Measurements from ENCODE around the gene BRD7. TPM values are rescaled to one million over a fixed set of nuclear protein-coding genes. Genes with fewer than 3 reads are reported as not detected.

Gene BRD7
- total RNA-seq, 1 experiment from 2014 or later = 76.6 TPM

DNA sequence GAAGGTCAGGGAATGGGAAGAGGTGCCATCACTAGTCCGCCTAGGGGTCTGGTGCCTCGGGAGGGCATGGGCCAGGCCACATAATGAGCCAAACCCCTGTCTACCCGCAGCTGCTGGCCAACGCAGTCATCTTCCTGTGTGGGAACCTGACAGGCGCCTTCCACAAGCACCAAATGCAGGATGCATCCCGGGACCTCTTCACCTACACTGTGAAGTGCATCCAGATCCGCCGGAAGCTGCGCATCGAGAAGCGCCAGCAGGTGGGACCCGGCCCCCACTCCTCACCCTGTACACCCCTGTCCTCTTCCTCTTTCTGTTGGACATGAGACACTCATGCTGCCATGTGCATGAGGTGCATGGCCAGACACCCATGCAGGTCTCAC lies 76.2 kb downstream of the BRD7 start:
- no peak for TF ChIP-seq EZH2 (IDR thresholded peaks at IDR 0.05; ENCODE audit: low read depth)
- TF ChIP-seq, protein P1, sequence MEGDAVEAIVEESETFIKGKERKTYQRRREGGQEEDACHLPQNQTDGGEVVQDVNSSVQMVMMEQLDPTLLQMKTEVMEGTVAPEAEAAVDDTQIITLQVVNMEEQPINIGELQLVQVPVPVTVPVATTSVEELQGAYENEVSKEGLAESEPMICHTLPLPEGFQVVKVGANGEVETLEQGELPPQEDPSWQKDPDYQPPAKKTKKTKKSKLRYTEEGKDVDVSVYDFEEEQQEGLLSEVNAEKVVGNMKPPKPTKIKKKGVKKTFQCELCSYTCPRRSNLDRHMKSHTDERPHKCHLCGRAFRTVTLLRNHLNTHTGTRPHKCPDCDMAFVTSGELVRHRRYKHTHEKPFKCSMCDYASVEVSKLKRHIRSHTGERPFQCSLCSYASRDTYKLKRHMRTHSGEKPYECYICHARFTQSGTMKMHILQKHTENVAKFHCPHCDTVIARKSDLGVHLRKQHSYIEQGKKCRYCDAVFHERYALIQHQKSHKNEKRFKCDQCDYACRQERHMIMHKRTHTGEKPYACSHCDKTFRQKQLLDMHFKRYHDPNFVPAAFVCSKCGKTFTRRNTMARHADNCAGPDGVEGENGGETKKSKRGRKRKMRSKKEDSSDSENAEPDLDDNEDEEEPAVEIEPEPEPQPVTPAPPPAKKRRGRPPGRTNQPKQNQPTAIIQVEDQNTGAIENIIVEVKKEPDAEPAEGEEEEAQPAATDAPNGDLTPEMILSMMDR (conservative IDR thresholded peaks at IDR 0.05) = no peak
- Histone ChIP-seq H3F3A (ENCODE audit: insufficient read depth, low read depth) (no peaks in the 10 kb centered on the region), H3K4me3 (no peak overlapping the region), H3K4me1 (replicated peaks; ENCODE audit: insufficient read depth) (no peaks in the 10 kb centered on the region), H2AFZ (no peak overlapping the region), H3K36me3 (ENCODE audit: low read depth) (no peaks in the 10 kb centered on the region), H3K27ac (no peak overlapping the region), H3K27me3 (ENCODE audit: insufficient read depth, low read depth) (no peaks in the 10 kb centered on the region), H3K4me2 (no peak overlapping the region), H3K79me2 (ENCODE audit: low read depth) (no peaks in the 10 kb centered on the region), H3K9me2 (ENCODE audit: insufficient read depth) (no peaks in the 10 kb centered on the region), H4K20me1 (ENCODE audit: insufficient read depth) (0 out of 2 replicates have a peak, but pooled peaks cover 8% of the 10 kb centered on the region), H3K9me3 (ENCODE audit: insufficient read depth, low read depth) (no peaks in the 10 kb centered on the region)
- no peak for DNase-seq
- BruUV-seq (replicated peaks) = no TSS peak
- POLR2A ChIA-PET (ENCODE audit: unreplicated experiment) = no interaction called here
- CTCF ChIA-PET = no interaction called here
- intact Hi-C loops (cut with micrococcal nuclease; ENCODE audit: unreplicated experiment) = no loop called here

DNA sequence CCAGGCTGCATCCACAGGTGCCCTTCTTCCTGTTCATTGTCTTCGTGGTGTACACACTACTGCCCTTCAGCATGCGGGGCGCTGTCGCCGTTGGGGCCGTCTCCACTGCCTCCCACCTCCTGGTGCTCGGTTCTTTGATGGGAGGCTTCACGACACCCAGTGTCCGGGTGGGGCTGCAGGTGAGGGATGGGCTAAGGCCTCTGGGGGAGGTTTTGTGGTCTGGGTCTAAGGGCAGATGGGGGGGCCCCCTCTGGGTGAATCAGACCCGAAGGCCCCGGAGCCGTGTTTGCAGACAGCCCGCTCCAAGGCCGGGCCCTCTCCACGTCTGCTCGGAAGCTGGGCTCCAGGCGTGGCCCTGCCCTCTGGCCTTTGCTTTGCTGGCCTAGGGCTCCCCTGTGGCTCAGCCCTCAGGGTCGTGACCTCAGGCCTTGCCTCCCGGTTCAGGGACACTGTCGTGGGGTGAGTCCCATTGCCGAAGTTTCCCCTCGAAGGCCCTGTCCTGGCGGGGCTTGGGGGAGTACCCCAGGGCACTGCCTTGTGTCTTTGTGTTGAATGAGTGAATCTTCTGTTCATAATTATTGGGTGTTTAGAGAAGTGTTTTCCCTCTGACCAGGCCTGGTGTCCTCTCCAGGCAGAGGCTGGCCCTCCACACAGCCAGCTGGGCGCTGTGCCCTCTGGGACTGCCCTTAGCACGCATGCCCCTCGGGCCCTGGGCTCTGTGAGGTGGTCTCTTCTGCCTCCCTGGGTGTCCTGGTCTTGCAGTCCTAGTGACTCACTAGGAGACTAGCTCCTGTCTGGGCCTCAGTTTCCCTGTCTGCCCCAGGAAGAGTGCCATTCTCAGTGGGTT lies 76.8 kb downstream of the BRD7 start:
- H3K9me2 ChIP-seq (ENCODE audit: insufficient read depth) = no peaks in the 10 kb centered on the region
- ChIA-PET CTCF (no interaction called here), POLR2A (ENCODE audit: unreplicated experiment) (no interaction called here)
- no peak overlapping the region for H3K4me3 ChIP-seq
- TF ChIP-seq, protein P1 (conservative IDR thresholded peaks at IDR 0.05) = no peak
- TF ChIP-seq EZH2 (IDR thresholded peaks at IDR 0.05; ENCODE audit: low read depth) = no peak
- no peaks in the 10 kb centered on the region for H3K36me3 ChIP-seq (ENCODE audit: low read depth)
- H3K27ac ChIP-seq = no peak overlapping the region
- H3F3A ChIP-seq (ENCODE audit: insufficient read depth, low read depth) = no peaks in the 10 kb centered on the region
- intact Hi-C loops (cut with micrococcal nuclease; ENCODE audit: unreplicated experiment) = no loop called here
- H4K20me1 ChIP-seq (ENCODE audit: insufficient read depth) = 0 out of 2 replicates have a peak, but pooled peaks cover 8% of the 10 kb centered on the region
- H3K79me2 ChIP-seq (ENCODE audit: low read depth) = no peaks in the 10 kb centered on the region
- no peak overlapping the region for H2AFZ ChIP-seq
- DNase-seq = no peak
- no TSS peak for BruUV-seq (replicated peaks)
- no peaks in the 10 kb centered on the region for H3K9me3 ChIP-seq (ENCODE audit: insufficient read depth, low read depth)
- H3K27me3 ChIP-seq (ENCODE audit: insufficient read depth, low read depth) = no peaks in the 10 kb centered on the region
- H3K4me2 ChIP-seq = no peak overlapping the region
- no peaks in the 10 kb centered on the region for H3K4me1 ChIP-seq (replicated peaks; ENCODE audit: insufficient read depth)

DNA sequence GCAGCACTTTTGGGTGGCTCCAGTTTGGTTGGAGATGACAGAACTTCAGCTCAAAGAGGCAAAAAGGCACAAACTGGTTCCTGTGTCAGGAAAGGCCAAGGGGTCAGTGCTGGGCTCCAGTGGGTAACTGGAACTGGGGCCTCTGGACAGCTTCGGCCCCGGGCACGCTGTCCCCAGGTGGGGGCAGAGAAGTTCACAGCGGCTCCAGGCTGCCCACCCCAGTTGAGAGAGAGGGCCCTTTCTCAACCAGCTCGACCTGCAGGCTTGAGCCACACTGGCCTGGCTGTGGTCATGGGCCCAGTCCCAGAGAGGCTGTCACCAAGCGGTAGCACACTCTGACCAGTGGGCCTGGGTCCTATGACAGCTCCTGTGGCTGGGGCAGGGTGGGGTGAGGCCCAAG lies 77.9 kb downstream of the BRD7 start:
- ChIA-PET POLR2A (ENCODE audit: unreplicated experiment) (no interaction called here), CTCF (no interaction called here)
- no TSS peak for BruUV-seq (replicated peaks)
- intact Hi-C loops (cut with micrococcal nuclease; ENCODE audit: unreplicated experiment) = no loop called here
- no peaks in the 10 kb centered on the region for H3K27me3 ChIP-seq (ENCODE audit: insufficient read depth, low read depth)
- no peaks in the 10 kb centered on the region for H3F3A ChIP-seq (ENCODE audit: insufficient read depth, low read depth)
- H3K4me3 ChIP-seq = no peak overlapping the region
- H3K27ac ChIP-seq = no peak overlapping the region
- no peak overlapping the region for H2AFZ ChIP-seq
- no peak overlapping the region for H3K4me2 ChIP-seq
- no peaks in the 10 kb centered on the region for H3K9me3 ChIP-seq (ENCODE audit: insufficient read depth, low read depth)
- no peaks in the 10 kb centered on the region for H4K20me1 ChIP-seq (ENCODE audit: insufficient read depth)
- no peaks in the 10 kb centered on the region for H3K79me2 ChIP-seq (ENCODE audit: low read depth)
- H3K36me3 ChIP-seq (ENCODE audit: low read depth) = no peaks in the 10 kb centered on the region
- no peaks in the 10 kb centered on the region for H3K9me2 ChIP-seq (ENCODE audit: insufficient read depth)
- TF ChIP-seq, protein P1 (conservative IDR thresholded peaks at IDR 0.05) = no peak
- TF ChIP-seq EZH2 (IDR thresholded peaks at IDR 0.05; ENCODE audit: low read depth) = no peak
- no peaks in the 10 kb centered on the region for H3K4me1 ChIP-seq (replicated peaks; ENCODE audit: insufficient read depth)
- no peak for DNase-seq

All from PC-9 (cell line).